NCI-H1048 (cell line): ENCODE measurements around the gene CD9.
"Not testable (repeated sequence)": the region's sequence is repeated elsewhere in the genome, so short reads cannot be mapped to it uniquely, and the experiment has no call there.

ENCODE experiments used
- DNase-seq: peaks from one replicate; lab custom pipeline; 2025; lab: John Stamatoyannopoulos, UW

Gene CD9

GRCh38 chr12:6180268-6181051 is 19.7 kb upstream of the CD9 start:
- no peak for DNase-seq

DNA sequence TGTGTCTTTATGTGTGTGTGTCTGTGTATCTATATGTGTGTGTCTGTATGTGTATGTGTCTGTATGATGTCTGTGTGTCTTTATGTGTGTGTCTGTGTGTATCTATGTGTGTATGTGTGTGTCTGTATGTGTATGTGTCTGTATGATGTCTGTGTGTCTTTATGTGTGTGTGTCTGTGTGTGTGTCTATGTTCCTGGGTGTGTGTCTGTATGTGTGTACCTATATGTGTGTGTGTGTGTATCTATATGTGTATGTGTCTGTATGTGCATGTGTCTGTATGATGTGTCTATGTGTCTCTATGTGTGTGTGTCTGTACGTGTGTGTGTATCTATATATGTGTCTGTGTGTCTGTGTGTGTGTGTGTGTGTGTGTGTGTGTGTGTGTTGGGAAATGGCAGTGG is 19.0 kb upstream of the CD9 start:
- DNase-seq = no peak

DNA sequence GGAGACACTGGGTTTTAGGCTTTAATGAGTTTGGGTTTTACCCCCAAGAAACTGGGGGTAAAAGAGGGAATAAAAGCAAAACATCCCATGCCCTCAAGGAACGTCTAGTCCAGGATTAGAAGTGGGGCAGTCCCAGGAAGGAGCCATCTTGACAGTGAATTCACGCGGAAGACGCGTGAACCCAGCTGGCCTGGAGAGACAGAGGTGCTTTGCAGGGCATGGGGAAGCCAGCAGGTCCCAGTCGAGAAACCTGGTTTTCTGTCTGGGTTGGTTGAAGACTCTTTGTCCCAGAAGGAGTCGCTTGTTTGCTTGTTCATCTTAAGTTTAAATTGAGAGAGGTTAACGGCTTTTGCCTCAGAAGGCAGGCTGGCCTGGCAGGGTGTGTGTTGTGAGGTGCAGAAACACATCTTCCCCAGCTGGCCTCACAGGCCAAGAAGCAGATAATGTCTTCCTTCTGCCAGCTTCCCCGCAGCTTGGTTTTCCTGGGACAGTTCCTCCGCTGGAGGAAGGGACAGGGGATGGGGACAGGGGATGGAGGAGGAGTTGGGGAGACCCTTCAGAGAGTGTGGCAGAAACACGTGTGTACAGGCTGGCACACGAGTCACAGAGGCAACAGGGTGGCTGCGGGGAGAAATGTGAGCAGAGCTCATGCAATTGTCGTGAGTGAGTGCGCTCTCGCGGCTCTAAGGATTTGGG is 18.5 kb upstream of the CD9 start:
- DNase-seq = no peak

DNA sequence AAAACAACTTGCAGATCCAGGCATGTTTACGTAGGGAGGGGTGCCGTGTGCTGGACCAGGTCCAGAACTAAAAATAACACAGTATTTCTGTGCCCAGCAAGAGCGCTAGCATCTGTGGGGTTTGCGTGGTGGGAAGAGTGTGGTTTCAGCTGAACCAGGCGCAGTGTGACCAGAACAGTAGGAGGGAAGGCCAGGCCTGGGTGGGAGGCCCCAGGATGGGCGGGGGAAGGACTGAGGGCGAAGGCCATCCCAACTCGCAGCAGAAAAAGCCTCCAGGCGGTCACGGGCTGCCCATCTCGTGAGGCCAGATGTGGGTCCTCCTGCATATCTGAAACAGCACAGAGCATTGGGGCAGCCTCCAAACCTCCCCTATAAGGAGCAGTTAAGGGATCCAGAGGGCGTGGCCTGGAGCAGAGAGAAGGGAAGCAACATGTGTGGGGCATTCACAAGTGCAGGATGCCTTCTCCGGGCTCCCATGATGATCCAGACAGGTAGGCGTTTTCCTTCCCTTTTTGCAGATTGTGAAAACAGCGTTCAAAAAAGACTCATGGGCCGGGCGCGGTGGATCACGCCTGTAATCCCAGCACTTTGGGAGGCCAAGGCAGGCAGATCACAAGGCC is 17.8 kb upstream of the CD9 start:
- no peak for DNase-seq

DNA sequence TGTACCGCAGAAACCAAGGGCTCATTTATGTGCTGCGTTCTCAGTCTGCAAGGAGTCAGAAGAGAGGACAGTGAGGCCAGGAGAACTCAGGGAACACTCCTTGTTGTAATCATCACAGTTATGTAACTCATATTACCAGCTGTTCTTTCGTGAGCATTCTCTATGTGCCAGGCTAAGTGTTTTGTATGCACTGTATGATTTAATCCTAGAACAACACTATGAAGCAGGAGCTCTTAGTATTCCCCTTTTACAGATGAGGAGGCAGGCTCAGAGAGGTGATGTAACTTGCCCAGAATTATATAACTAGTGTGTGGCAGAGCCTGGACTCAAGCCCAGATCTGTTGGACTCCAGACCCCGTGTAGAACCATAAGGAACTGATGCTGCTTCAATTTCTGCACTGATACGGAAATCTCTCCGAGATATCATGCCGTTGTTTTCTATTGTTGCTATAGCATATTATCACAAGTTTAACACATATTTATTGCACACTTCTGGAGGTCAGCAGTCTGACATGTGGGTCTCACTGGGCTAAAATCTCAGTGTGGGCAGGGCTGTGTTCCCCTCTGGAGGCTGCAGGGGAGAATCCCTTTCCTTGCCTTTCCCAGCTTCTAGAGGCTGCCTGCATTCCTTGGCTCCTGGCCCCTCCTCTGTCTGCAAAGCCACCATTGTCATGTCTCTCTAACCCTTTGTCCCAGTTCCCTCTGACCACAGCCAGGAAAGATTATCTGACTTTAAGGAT is 16.3 kb upstream of the CD9 start:
- no peak for DNase-seq

- DNase-seq = no peak
Observed at GRCh38 chr12:6185961-6186827, 14.0 kb upstream of the CD9 start.

DNA sequence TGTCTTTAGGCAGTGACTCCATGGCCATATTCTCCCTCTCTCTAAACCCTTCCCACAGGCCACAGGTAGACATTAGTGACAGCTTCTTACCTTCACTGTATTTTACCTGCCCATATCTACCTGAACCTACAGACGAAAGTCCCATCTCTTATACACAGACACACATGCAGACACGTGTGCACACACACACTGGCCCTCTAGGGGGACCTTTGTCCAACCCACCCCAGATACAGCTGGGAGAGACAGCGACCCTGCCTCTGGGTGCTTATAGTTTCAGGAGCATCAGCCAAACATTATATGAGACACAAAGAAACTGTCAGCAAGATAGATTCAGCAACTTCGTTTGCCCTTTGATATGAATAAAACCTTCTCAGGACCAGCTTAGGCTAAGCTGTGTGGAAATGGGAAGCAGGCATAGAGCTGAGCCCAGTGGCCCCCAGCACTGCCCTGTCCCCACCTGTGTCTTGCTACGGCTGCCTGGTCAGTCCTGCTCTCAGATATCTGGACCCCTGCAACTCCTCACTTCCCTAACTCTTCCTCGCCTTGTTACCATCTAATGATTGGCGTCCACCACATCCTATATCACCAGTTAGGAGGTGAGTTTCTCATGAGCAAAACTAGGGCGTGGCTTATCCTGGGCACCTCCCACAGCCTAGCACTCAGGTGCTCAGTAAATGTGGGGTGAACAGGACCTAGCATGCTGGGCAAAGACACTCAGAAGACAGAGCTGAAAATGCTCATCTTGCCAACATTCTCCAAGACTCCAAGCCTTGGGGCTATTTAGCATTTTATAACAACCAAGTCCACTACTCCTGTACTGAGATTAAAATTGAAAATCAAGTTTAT is 12.0 kb upstream of the CD9 start:
- DNase-seq = no peak

DNA sequence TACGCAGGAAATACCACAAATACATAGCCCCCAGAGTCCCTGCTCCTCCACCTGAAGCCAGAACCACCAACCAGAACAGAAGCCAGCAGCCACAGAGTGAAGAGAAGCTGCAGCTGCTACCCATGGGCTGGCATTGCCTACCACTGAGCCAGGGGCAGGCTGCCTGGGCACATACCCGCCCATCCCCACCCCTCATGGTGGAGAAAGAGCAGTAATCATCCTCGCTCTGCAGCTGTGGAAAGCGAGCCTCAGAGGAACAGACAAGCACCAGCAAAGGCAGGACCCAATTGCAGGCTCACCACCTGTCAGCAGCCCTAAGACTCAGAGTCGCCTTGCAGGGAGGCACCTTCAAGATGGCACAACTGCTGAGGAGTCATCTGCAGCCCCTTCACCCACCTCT is 11.2 kb upstream of the CD9 start:
- no peak for DNase-seq

DNA sequence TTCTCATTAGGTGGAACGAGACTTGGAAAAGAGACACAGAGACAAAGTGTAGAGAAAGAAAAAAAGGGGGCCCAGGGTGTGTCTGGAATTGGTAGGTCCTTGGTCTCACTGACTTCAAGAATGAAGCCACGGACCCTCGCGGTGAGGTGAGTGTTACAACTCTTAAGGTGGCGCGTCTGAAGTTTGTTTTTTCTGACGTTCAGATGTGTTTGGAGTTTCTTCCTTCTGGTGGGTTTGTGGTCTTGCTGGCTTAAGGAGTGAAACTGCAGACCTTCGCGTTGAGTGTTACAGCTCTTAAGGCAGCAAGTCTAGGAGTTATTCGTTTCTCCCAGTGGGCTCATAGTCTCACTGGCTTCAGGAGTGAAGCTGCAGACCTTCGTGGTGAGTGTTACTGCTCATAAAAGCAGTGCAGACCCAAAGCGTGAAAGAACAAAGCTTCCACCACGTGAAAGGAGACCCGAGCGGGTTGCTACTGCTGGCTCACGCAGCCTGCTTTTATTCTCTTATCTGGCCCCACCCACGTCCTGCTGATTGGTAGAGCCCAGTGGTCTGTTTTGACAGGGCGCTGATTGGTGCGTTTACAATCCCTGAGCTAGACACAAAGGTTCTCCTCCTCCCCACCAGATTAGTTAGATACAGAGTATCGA is 10.1 kb upstream of the CD9 start:
- not testable (repeated sequence) for DNase-seq

DNA sequence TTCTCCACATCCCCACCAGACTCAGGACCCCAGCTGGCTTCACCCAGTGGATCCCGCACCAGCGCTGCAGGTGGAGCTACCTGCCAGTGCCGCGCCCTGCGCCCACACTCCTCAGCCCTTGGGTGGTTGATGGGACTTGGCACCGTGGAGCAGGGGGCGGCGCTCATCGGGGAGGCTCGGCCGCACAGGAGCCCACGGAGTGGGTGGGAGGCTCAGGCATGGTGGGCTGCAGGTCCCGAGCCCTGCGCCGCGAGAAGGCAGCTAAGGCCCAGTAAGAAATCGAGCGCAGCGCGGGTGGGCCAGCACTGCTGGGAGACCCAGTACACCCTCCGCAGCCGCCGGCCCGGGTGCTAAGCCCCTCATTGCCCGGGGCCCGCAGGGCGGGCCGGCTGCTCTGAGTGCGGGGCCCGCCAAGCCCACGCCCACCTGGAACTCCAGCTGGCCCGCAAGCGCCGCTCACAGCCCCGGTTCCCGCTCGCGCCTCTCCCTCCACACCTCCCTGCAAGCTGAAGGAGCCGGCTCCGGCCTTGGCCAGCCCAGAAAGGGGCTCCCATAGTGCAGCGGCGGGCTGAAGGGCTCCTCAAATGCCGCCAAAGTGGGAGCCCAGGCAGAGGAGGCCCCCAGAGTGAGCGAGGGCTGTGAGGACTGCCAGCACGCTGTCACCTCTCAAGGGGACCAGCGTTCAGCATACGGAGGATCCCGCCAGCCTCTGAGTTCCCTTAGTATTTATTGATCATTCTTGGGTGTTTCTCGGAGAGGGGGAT is 9.3 kb upstream of the CD9 start:
- not testable (repeated sequence) for DNase-seq

- DNase-seq = no peak
Observed at GRCh38 chr12:6192604-6193380, 7.4 kb upstream of the CD9 start.

DNA sequence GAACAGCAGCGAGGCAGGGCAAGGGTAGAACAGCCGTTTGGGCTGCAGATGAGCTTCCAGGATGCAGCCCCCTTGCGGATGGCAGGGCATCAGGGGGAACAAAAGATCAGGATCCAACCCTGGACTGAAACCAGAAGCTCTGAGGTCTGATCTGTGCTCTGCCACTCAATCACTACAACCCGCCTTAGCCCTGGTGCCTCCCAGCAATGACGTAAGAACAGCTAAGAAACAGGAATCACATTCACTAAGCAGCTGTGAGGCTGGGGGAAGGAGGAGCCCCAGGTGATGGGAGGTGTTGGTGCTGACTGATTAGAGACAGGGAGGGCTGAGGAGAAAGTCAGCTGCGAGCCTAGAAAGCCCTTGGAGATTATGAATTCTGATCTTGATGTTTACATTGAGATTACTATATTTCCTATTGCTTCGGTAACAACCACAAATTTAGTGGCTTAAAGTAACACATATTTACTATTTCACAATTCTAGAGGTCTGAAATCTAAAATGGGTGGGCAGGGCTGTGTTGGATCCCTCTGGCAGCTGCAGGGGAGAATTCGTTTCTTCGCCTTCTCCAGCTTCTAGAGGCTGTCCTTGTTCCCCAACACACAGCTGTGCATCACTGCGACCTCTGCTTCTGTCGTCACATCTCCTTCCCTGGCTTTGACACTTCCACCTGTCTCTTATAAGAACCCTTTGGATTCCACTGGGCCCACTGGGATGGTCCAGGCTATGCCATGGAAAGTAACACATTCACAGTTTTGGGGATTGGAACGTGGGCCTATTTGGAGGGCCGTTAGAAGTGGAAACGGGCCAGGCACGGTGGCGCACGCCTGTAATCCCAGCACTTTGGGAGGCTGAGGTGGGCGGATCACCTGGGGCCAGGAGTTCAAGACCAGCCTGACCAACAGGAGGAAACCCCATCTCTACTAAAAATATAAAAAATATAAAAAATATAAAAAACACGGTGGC is 6.1 kb upstream of the CD9 start:
- no peak for DNase-seq

GRCh38 chr12:6195665-6196535 is 4.3 kb upstream of the CD9 start:
- DNase-seq = peak; percentile 62

DNA sequence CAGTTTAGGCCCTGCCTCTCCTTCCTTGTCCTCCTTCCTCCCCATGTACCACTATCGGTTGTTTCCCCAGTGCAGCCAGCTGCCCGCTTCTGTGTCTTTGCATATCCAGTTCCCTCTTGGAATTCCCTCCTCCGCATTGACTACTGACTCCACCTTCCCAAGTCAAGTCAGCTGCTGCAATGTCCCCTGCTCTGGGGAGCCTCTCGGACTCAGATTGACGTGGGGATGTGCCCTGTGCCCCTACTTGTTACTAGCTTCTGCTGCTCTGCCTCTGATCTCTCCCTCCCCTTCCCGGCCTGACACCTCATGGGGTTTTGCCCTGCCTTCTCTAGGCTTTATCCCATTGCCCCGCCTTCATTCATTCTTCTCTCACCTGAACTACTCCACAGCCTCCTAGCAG is 2.1 kb upstream of the CD9 start:
- no peak for DNase-seq

GRCh38 chr12:6198556-6198955 is 1.6 kb upstream of the CD9 start:
- DNase-seq = no peak

- no peak for DNase-seq
Observed at GRCh38 chr12:6198985-6199530, 1.1 kb upstream of the CD9 start.
